ENCODE data around the gene POM121L12.

Gene POM121L12

DNA sequence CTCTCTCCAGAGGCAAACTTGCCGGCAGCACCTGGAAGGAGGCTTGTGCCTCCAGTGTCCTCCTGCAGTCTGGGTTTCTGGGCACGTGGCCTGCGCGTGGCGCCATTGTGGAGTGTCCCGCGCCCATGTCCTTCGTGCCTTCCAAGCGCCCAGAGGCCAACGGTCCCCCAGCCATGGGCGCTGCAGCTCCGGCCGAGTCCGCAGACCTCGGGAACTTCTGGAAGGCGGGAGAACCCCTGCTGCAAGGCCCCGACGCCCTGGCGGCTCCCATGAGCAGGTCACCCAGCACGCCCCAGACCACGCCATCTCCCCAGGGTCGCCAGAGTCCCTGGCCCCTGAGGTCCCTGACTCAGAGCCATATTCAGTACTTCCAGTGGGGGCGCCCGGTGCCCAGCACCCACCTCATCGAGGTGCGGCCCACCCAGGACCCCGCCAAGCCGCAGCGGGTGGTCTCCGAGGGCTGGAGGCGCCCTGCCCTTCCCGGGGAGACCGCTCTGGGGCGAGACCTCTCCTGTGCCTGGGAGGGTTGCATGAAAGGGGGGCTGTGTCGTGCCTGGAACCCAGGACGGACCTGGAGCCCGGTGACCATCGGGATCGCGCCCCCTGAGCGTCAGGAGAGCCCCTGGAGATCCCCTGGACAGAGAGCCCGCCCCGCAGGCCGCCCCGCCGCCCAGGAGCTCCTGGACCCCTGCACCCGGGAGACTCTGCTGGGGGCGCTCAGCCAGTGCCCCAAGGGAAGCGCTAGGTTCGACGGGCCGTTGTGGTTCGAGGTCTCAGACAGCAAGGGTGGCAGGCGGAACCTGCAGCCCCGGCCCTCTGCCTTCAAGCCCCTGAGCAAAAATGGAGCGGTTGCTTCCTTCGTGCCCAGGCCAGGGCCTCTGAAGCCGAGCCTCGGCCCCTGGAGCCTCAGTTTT is at the start of gene POM121L12:
POM121L12 (plus strand) TSS at position 135 of the 914 bp plus-strand sequence; CDS start at position 174, 39 bp downstream.
- no peak within 1 kb of the TSS for H3K4me2 ChIP-seq
- no peak for TF ChIP-seq Cebpa-rat (IDR thresholded peaks at IDR 0.05)
- H4K20me1 ChIP-seq: no peaks in the 10 kb centered on the region
- H3K4me1 ChIP-seq: no peaks in the 10 kb centered on the region
- no peak within 1 kb of the TSS for H3K9ac ChIP-seq
- H3K27ac ChIP-seq: no peak within 1 kb of the TSS
- no peak within 1 kb of the TSS for H3K4me3 ChIP-seq
- no peaks in the 10 kb centered on the region for H3K36me3 ChIP-seq
- H3K9me3 ChIP-seq: peaks cover 13% of the 10 kb centered on the region; the same call in 1 of the 2 replicates
- no peaks in the 10 kb centered on the region for H3K27me3 ChIP-seq

- Histone ChIP-seq H3K9me3 (peaks cover 2% of the 10 kb centered on the region; the same call in 1 of the 2 replicates), H3K27ac (no peak overlapping the region), H3K9ac (no peak overlapping the region), H4K20me1 (no peaks in the 10 kb centered on the region), H3K27me3 (no peaks in the 10 kb centered on the region), H3K4me1 (no peaks in the 10 kb centered on the region), H3K4me2 (no peak overlapping the region), H3K4me3 (no peak overlapping the region), H3K36me3 (no peaks in the 10 kb centered on the region)
- TF ChIP-seq Cebpa-rat (IDR thresholded peaks at IDR 0.05): no peak
These were observed 43.4 kb upstream of the POM121L12 start for GRCh38 chr7:52992001-52992400.

DNA sequence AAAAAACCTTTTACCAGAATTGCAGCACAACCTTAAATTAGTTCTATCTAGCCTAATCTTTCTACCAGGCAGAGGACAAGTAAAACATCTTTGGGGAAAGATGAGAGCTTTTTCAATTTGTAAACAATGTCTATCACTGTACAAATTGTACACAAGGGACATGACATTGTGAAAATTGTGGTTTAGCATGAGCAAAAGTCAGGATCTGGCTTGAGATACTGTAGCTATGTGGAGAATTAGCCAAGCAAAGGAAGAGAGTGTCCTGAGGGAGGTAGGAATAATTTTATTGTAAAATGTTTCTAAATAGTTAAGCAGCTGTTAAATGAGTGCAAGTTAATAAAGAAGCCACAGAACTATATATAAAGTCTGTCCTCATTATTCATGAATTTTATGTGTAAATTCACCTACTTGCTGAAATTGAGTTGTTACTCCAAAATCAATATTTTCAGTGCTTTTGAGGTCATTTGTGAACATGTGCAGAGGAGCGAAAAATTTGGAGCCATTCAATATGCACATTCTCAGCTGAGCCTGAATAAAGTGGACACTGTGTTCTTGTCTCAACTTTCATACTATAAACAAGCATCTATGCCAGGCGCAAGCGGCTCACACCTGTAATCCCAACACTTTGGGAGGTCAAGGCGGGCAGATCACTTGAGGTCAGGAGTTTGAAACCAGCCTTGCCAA is 42.8 kb upstream of the POM121L12 start:
- Histone ChIP-seq H4K20me1 (no peaks in the 10 kb centered on the region), H3K9ac (no peak overlapping the region), H3K36me3 (no peaks in the 10 kb centered on the region), H3K4me1 (no peaks in the 10 kb centered on the region), H3K9me3 (no peaks in the 10 kb centered on the region), H3K4me2 (no peak overlapping the region), H3K27me3 (no peaks in the 10 kb centered on the region), H3K27ac (no peak overlapping the region), H3K4me3 (no peak overlapping the region)
- TF ChIP-seq Cebpa-rat (IDR thresholded peaks at IDR 0.05): no peak

DNA sequence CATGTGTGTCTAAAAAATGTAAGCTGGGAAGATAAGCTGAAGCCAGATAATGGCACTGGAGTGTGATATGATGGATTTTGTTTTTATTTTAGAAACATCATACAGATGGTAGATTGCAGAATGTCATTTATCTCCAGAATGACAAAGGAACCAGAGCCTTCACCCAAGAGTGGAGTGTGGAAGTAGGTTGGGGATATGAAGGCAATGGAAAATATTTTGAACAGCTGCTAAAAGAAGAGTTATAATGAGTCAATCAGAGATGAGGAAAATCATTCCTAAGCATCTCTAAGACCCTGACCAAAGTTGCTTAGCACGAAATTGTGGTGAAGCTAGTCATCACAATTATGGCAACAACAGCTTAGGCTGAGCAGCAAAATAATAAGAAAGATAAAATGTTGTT is 39.8 kb upstream of the POM121L12 start:
- H3K36me3 ChIP-seq: no peaks in the 10 kb centered on the region
- no peaks in the 10 kb centered on the region for H3K9me3 ChIP-seq
- TF ChIP-seq Cebpa-rat (IDR thresholded peaks at IDR 0.05): no peak

GRCh38 chr7:53001221-53001620 is 34.2 kb upstream of the POM121L12 start:
- Histone ChIP-seq H3K4me2 (no peak overlapping the region), H4K20me1 (no peaks in the 10 kb centered on the region), H3K9me3 (peaks cover 21% of the 10 kb centered on the region), H3K36me3 (no peaks in the 10 kb centered on the region), H3K9ac (no peak overlapping the region), H3K27me3 (no peaks in the 10 kb centered on the region), H3K4me1 (no peaks in the 10 kb centered on the region), H3K27ac (no peak overlapping the region), H3K4me3 (no peak overlapping the region)
- TF ChIP-seq Cebpa-rat (IDR thresholded peaks at IDR 0.05): no peak

More for the DNA sequence above, 39.8 kb upstream of the POM121L12 start:
- Histone ChIP-seq H4K20me1 (no peaks in the 10 kb centered on the region), H3K4me1 (no peaks in the 10 kb centered on the region), H3K27me3 (no peaks in the 10 kb centered on the region), H3K4me2 (no peak overlapping the region), H3K4me3 (no peak overlapping the region), H3K27ac (no peak overlapping the region), H3K9ac (no peak overlapping the region)

GRCh38 chr7:53002389-53002788 is 33.0 kb upstream of the POM121L12 start:
- Histone ChIP-seq H3K36me3 (no peaks in the 10 kb centered on the region), H3K4me2 (no peak overlapping the region), H3K9ac (no peak overlapping the region), H3K9me3 (peaks cover 30% of the 10 kb centered on the region), H3K4me1 (no peaks in the 10 kb centered on the region), H3K4me3 (no peak overlapping the region), H3K27ac (no peak overlapping the region), H4K20me1 (no peaks in the 10 kb centered on the region), H3K27me3 (no peaks in the 10 kb centered on the region)
- no peak for TF ChIP-seq Cebpa-rat (IDR thresholded peaks at IDR 0.05)

GRCh38 chr7:53003653-53004445 is 31.6 kb upstream of the POM121L12 start:
- Histone ChIP-seq H3K9me3 (peaks cover 35% of the 10 kb centered on the region), H3K4me1 (no peaks in the 10 kb centered on the region), H3K4me2 (no peak overlapping the region), H3K9ac (no peak overlapping the region), H3K27me3 (no peaks in the 10 kb centered on the region), H4K20me1 (no peaks in the 10 kb centered on the region), H3K4me3 (no peak overlapping the region), H3K27ac (no peak overlapping the region), H3K36me3 (no peaks in the 10 kb centered on the region)
- TF ChIP-seq Cebpa-rat (IDR thresholded peaks at IDR 0.05): no peak

- Histone ChIP-seq H3K9me3 (no peaks in the 10 kb centered on the region), H3K27me3 (no peaks in the 10 kb centered on the region), H3K36me3 (no peaks in the 10 kb centered on the region), H3K4me3 (no peak overlapping the region), H3K4me2 (no peak overlapping the region), H3K27ac (no peak overlapping the region), H3K9ac (no peak overlapping the region), H3K4me1 (no peaks in the 10 kb centered on the region), H4K20me1 (no peaks in the 10 kb centered on the region)
- TF ChIP-seq Cebpa-rat (IDR thresholded peaks at IDR 0.05): no peak
These were observed 21.5 kb upstream of the POM121L12 start for GRCh38 chr7:53013925-53014324.

GRCh38 chr7:53015463-53015862 is 20.0 kb upstream of the POM121L12 start:
- Histone ChIP-seq H3K27me3 (no peaks in the 10 kb centered on the region), H3K4me2 (no peak overlapping the region), H3K27ac (no peak overlapping the region), H3K9me3 (no peaks in the 10 kb centered on the region), H4K20me1 (no peaks in the 10 kb centered on the region), H3K4me1 (no peaks in the 10 kb centered on the region), H3K9ac (no peak overlapping the region), H3K4me3 (no peak overlapping the region), H3K36me3 (no peaks in the 10 kb centered on the region)
- TF ChIP-seq Cebpa-rat (IDR thresholded peaks at IDR 0.05): no peak

Data from BLaER1 (cell line).